ACHN (cell line): Measurements from ENCODE around the gene RGS13.
"Not testable (repeated sequence)": the region's sequence is repeated elsewhere in the genome, so short reads cannot be mapped to it uniquely, and the experiment has no call there.

Experiments used
- DNase-seq: peaks from one replicate; pipeline ENCODE4 v3.0.0-alpha.2; 2015
- in situ Hi-C: cut with HindIII; loops from 2 replicates; pipeline ENCODE4 v1.10.0; 2017; ENCODE audit warnings: low sequenced_read_pairs, low pct_ligation_motif_present, low pct_unique_long_range_greater_than_20kb

RGS13 gene

DNA sequence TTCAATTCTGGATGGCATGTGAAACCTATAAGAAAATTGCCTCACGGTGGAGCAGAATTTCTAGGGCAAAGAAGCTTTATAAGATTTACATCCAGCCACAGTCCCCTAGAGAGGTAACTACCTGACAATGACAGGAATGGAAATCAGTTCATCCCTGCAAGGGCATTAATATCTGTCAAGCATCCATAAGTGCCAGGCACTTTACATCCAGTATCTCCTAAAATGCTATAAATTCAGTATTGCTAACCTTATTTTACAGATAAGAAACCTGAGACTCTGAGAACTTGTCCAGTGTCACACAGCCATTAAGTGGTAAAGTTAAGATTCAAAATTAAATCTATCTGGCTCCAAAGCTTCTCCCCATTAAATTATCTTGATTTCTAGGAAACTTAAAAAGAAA, 22.3 kb downstream of the RGS13 start:
- DNase-seq: no peak
- in situ Hi-C loops: no loop called here

DNA sequence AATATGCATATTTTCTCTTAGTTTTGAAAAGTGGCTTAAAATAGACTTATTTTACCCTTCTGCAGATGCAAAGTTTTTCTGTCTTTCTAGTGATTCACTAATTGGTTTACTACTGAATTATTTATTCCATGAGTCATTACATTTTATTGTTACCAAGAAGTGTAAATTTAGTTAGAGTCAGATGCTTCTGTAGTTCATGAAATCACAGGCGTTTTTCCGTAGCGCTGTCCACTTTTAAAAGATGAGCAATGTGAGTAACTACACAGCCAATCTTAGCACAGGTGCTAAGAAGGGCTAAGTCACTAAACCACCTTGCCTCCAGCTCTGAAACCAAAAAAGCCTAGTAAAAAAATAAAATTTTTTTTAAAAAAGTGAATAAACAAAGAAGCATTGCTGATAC, 24.7 kb downstream of the RGS13 start:
- in situ Hi-C loops: no loop called here

DNA sequence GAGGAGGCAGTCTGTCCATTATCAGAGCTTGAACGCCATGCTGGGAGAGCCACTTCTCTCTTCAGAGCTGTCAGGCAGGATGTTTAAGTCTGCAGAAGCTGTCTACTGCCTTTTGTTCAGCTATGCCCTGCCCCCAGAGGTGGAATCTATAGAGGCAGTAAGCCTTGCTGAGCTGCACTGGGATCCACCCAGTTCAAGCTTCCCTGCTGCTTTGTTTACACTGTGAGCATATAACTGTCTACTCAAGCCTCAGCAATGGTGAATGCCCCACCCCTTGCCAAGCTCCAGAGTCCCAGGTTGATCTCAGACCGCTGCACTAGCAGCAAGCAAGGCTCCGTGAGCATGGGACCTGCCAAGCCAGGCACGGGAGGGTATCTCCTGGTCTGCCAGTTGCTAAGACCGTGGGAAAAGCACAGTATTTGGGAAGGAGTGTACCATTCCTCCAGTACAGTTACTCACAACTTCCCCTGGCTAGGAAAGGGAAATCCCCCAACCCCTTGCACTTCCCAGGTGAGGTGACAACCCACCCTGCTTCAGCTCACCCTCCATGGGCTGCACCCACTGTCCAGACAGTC, 32.5 kb downstream of the RGS13 start:
- DNase-seq: no peak
- in situ Hi-C loops: no loop called here

More for the DNA sequence above, 24.7 kb downstream of the RGS13 start:
- DNase-seq: no peak

DNA sequence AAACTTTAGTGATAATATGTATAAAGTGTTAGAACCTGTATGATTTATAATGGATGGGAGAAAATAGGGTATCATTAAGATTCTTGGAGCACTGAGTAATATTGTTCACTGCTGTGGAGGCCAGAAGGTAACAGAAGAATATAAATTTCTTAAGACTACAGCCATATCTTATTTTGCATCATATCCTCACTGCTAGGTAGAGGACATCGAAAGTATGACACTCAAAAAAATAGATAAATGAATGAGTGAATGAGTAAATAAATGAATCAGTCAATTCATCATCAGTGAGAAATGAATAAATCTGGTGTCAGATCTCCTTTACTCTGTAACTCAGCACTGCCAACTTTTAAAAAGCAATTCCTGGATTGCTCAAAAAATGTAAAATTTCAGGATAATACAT, 33.2 kb downstream of the RGS13 start:
- in situ Hi-C loops: no loop called here
- DNase-seq: no peak

DNA sequence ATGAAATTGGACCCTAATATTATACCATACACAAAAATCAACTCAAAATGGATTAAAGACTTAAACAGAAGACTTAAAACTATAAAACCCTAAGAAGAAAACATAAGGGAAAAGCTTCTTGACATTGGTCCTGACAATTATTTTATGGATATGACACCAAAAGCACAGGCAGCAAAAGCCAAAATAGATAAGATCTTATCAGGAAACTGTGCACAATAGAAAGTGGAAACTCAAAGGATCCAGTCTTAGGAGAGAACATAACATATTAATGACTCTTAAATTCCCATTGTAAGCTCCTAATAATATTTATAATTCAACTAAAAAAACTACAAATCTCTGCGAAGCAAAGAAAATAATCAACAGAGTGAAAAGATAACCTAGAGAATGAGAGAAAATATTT, 39.8 kb downstream of the RGS13 start:
- in situ Hi-C loops: no loop called here
- no peak for DNase-seq

DNA sequence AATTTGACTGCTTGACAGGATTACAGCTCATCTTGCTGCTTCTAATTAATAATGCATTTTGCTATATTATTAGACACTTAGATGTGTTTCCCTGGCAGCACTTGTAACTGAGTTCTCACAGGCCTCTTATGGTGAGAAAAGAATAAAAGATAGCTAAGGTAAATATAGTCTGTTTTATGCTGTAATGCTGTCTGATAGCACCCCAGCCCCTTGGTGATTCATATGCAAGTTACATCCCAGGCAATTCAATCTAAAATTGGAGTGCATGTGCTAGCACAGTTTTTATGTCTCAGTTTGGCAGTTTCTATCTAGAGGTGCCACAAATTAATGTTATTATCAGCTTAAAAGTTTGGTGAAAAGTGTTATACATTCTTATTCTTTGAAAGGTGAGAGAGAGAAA, 42.2 kb downstream of the RGS13 start:
- DNase-seq: no peak
- in situ Hi-C loops: no loop called here

DNA sequence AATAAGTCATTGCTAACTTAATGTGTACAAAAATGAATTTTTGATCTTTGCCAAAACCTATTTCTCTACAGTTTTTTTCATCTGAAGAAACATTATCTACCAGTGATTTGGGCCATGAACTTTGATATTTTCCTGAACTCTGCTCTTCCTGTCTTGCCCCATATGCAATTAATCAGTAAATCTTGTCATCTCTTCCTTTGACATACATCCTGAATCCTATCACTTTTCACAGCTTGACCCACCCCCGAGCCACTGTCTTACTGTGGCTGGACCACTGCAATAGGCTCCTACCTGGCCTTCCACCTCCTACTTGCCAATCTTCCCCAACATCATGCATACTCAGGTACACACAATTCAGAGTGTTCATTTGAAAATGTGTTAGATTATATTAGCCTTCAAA, 46.4 kb downstream of the RGS13 start:
- in situ Hi-C loops: no loop called here
- DNase-seq: no peak

DNA sequence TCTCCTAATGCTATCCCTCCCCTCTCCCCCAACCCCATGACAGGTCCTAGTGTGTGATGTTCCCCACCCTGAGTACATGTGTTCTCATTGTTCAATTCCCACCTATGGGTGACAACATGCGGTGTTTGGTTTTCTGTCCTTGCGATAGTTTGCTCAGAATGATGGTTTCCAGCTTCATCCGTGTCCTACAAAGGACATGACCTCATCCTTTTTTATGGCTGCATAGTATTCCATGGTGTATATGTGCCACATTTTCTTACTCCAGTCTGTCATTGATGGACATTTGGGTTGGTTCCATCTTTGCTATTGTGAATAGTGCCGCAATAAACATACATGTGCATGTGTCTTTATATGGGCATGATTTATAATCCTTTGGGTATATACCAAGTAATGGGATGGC, 47.1 kb downstream of the RGS13 start:
- in situ Hi-C loops, DNase-seq: not testable (repeated sequence)

DNA sequence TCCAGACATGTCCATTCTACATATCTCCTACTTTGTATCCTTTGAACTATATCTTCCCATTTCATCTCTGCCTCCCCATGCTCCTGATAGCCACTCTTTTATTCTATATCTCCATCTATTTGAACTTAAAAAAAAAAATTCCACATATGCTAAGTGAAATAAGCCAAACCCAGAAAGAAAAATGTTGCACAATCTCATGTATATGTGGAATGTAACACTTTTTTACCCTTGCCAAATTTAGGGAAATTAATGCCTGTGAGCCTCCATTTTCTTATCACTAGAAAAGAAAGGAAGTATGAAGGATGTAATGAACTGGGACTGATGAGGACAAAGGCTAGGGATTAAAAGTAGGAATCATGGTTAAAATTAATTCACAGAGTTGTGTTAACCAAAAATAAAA, 53.5 kb downstream of the RGS13 start:
- in situ Hi-C loops: no loop called here
- DNase-seq: no peak

DNA sequence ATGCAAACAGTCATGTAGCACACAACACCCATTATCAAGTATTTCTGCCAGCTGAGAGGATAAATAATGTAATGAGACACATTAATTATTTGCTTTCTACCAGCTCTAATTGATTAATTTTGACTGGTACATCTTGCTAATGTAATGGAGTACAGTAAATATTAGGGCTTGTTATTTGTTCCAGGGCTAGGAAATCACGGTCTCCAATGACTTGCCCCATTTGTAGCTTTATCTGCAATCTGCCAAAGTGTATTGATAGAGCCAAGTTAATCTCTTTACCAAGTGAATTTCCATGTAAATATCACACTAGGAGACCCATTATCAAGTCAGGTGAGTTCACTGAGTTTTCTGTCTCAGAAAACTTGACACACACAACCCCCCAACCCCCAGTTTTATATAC, 55.1 kb downstream of the RGS13 start:
- in situ Hi-C loops: no loop called here
- no peak for DNase-seq

DNA sequence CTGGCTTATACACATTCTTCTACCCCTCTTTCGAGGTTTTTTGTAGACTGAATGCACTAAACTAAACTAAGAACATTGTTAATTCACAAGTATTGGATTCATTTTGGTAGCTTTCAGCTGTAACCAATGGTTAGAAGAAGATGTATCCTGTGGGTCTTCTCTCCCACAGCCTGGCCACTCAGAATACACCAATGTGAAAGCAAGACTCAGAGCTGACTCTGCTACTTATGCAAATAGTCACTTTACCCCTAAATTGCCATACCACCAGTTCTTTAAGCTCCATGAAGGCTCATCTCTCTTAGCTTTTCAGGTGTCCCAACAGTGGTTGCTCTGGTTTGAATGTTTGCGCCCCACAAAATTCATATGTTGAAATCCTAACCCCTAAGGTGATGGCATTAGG, 60.1 kb downstream of the RGS13 start:
- no peak for DNase-seq
- in situ Hi-C loops: no loop called here

DNA sequence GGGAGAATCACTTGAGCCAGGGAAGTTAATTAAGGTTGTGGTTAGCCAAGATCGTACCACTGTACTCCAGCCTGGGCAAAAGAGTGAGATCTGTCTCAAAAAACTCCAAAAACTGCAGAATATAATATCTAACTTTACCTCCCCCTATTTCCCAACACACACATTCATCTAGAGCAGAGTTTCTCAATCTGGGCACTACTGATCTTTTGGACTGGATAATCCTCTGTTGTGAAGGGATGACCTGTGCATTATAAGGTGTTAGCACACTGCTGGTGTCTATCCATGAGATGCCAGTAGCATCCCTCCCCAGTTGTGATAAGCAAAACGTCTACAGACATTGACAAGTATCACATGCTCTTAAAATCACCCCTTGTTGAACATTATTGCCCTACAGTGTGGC, 61.8 kb downstream of the RGS13 start:
- in situ Hi-C loops: no loop called here
- DNase-seq: no peak

DNA sequence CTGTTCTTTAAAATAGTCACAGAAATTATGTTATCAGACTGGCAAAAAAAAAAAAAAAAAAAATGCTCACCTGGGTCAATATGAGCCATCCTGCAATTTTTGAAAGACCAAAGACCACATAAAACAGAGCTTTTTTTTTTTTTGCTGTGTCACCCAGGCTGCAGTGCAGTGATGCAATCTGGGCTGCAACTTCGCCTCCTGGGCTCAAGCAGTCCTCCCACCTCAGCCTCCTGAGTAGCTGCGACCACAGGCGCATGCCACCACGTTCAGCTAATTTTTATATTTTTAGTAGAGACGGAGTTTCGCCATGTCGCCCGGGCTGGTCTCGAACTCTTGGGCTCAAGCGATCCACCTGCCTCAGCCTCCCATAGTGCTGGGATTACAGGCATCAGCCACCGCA, 62.8 kb downstream of the RGS13 start:
- in situ Hi-C loops: no loop called here
- DNase-seq: no peak

DNA sequence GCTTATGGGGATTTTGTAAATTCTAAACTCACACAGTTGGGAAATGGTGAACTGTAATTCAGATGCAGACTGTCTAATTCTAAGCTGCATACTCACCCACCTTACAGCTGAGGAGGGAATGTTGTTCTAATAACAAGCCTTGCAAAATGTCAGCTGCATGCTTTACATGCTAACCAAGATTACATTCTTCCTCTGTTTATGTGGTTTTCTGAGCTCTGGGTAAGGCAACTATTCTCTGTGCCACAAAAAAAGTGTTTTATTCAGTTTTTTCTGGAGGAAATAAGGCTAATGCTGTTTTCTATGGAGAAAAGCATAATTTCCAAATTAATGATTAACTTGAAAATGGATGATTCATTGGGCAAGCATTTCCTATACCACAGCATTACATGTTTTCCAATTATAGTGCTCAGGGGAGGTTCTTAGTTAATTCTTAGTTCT, 64.9 kb downstream of the RGS13 start:
- in situ Hi-C loops: no loop called here
- peak; percentile 60 for DNase-seq

DNA sequence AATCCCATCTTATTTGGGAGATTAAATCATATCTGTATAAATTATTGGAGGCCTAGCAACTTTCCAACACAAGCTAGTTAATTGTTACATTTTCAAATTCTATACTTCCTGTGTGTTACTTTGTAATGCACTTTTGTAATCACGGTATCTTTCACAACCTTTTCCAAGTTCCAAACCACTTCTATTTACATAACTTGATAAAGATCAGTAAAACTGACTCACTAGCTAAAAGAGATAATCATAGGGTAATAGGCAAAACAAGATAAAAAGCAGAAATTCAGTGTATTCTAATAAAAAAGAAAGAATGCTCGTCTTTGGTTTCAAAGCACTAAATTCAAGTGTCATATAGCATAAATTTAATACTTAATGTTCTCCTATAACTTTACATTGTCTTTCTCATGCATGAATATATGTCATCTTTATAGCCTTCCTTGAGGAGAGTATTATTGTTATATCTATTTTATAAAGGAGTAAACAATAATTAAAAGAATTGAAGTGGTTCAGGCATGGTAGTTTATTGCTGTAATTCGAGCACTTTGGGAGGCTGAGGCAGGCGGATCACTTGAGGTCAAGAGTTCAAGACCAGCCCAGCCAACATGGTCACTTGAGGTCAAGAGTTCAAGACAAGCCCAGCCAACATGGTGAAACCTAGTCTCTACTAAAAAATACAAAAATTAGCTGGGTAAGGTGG, 66.4 kb downstream of the RGS13 start:
- no peak for DNase-seq

DNA sequence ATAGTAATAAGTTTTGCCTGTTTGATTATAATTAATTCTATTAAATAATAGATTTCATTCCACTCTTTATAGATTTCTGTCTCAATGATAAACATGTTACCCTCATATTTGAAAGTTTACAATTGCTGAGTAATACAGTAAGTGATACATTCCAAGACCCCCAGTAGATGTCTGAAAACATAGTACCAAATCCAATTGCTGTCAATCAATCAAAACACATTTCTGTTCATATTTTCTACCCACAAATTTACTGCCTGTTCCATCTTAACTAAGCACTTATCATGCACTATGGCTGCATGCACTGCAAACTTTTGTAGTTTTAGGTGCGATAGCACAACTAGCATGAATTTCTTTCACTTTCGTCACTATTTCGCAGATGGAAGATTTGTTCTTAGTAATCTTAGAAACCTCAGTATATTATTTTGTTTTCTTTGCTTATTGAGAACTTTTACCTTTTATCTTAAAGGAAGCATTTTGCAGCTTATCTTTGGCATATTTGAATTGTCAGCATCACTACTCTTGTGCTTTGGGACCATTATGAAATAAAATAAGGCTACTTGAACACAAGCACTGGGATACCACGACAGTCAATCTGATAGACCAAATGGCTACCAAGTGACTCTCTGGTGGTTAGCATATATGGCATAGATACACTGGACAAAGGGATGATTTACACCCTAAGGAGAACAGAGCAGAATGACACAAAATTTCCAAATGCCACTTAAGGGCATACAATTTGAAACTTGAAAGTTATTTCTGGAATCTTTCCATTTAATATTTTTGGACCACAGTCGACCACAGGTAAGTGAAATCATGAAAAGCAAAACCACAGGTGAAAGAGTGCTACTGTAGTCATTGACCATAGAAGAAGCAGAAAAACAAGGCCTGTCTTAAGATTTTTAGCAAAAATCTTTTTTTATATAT, 67.6 kb downstream of the RGS13 start:
- in situ Hi-C loops: no loop called here
- DNase-seq: no peak

More for the DNA sequence above, 66.4 kb downstream of the RGS13 start:
- in situ Hi-C loops: no loop called here

DNA sequence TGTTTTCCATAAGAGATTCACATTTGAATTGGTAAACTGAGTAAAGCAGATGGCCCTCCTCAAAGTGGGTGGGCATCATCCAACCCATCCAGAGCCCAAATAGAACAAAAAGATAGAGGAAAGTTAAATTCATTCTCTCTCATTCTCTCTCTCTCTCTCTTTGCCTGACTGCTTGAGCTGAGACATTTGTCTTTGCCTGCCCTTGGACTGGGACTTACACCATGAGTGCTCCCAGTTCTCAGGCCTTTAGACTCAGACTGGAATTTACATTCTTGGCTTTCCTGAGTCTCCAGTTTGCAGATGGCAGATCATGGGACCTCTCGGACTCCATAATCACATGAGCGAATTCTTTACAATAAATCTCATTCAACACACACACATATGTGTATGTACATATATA, 69.6 kb downstream of the RGS13 start:
- in situ Hi-C loops: no loop called here
- no peak for DNase-seq

DNA sequence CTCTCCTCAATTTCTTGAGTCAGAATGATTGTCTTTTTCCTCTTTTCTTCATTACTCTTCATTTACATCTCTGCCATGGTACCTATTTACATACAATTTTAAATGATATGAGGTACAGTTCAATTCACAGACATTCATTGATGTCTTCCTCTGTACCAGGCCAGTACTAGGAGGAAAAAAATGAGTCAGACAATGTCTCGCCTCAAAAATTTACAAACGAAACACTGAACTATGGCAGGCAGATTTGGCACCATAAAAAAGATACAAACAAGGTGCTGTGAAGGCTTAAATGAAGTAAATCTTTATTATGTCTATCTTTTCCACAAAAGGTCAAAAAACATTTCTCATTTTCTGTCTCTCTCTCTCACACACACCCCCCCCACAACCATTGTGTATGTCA, 71.0 kb downstream of the RGS13 start:
- no peak for DNase-seq
- in situ Hi-C loops: no loop called here

DNA sequence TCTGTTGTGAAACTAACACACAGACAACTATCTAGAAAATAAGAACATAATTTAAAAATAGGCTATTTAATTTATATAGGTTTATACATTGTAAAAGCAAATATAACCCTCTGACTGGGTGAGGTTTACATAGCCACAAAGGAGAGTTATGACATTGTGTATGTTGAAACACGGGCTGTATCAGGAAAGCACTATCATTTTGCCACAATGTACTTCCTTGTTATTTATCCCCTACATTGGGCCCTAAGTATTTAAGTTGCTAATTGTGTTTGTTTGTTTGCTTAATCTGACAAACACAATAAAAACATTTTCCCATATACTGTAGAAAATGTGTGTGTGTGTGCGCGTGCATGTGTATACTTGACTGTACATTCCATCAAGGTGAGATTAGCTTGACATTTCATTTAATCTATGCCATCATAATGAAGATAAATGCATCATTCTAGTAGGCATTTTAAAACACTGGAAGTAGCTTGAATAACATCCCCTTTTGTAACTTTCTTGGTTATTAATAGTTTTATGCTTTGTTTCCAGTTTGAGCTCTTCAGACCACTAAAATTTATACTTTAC, 72.1 kb downstream of the RGS13 start:
- no peak for DNase-seq
- in situ Hi-C loops: no loop called here
